Transverse colon (tissue), 4 donors: ENCODE measurements around the gene ATP5F1D. TPM values are rescaled to one million over a fixed set of nuclear protein-coding genes. Genes with fewer than 3 reads are reported as not detected.

Experiments used
- DNase-seq: peaks from one replicate; pipeline ENCODE4 v3.0.0-alpha.2; 2019
- H3K27ac ChIP-seq, 4 donors: fragments of 200-600 bp; sonication (generic); 2 replicates each; pipeline ENCODE4 v1.5.1; 2016 to 2018; ENCODE audit warnings: inconsistent platforms in 4 of 4
- H3K27me3 ChIP-seq: fragments of 200-600 bp; sonication (generic); 2 replicates; pipeline ENCODE4 v1.5.1; 2017; ENCODE audit warnings: inconsistent platforms
- H3K36me3 ChIP-seq, 4 donors: fragments of 200-600 bp; sonication (generic); 2 replicates each; pipeline ENCODE4 v1.5.1; 2017 to 2019; ENCODE audit warnings: inconsistent platforms in 4 of 4
- H3K4me1 ChIP-seq, 4 donors: fragments of 200-600 bp; sonication (generic); 2 replicates each; pipeline ENCODE4 v1.5.1; 2017 to 2020; ENCODE audit warnings: inconsistent platforms in 4 of 4
- H3K4me3 ChIP-seq, 4 donors: fragments of 200-600 bp; sonication (generic); 1 replicate in 1 of 4; 2 replicates in 3 of 4; pipeline versions ENCODE4 v1.5.1 to v1.6.1; 2017 to 2019; ENCODE audit warnings: inconsistent platforms in 4 of 4
- H3K9me3 ChIP-seq, 2 donors: fragments of 200-600 bp; sonication (generic); 2 replicates each; pipeline ENCODE4 v1.5.1; 2017 to 2019; ENCODE audit warnings: inconsistent platforms in 2 of 2
- CTCF ChIP-seq, 5 experiments: fragments of 200-600 bp in 3 of 5; fragments of 450-650 bp in 2 of 5; sonication (generic) in 3 of 5; IDR thresholded peaks; 1 replicate in 2 of 5; 2 replicates in 3 of 5; pipeline ENCODE4 v1.5.1; 2016 to 2017; ENCODE audit warnings: antibody characterized with exemption in 5 of 5, inconsistent platforms in 3 of 5, mild to moderate bottlenecking in 2 of 5, moderate library complexity in 1 of 5
- EP300 ChIP-seq: sonication (generic); formaldehyde crosslinking; IDR thresholded peaks from one replicate; pipeline ENCODE4 v1.6.1; 2017; ENCODE audit warnings: antibody characterized with exemption, low read depth
- POLR2A ChIP-seq: fragments of 450-650 bp; IDR thresholded peaks from one replicate; pipeline ENCODE4 v1.6.1; 2016; ENCODE audit warnings: antibody characterized with exemption, mild to moderate bottlenecking, moderate library complexity
- POLR2AphosphoS5 ChIP-seq, 3 donors: sonication (generic); formaldehyde crosslinking; IDR thresholded peaks; one replicate each; pipeline ENCODE4 v1.6.1; 2016; ENCODE audit warnings: antibody characterized with exemption in 3 of 3
- WGBS, 2 donors: methylation state at CpG; one replicate each; pipeline ENCODE4 v1.1.5; 2018; ENCODE audit warnings: low coverage in 1 of 2; 5-methylcytosine and 5-hydroxymethylcytosine counted together
- in situ Hi-C, 4 donors: fragments of 200-750 bp; cut with MboI; loops; one replicate each; pipeline versions ENCODE4 v1.15.0 to v1.15.1; 2017; ENCODE audit warnings: low sequenced_read_pairs in 3 of 4, low pct_ligation_motif_present in 1 of 4, low pct_unique_long_range_greater_than_20kb in 1 of 4
- intact Hi-C: fragments of 100-400 bp; cut with DNase I; formaldehyde crosslinking; loops from one replicate; pipeline ENCODE4 v1.15.1; 2023; ENCODE audit warnings: low total_unique reads
- total RNA-seq, 4 donors: library from RNA; depleted of rRNA; stranded (reverse); fragments of >200 nt; gene quantifications; one replicate each; pipeline ENCODE4 v1.1.0, GENCODE V29; 2016

ATP5F1D gene
- total RNA-seq, 4 donors from 2014 or later = 157 to 650 (median 240) TPM

- WGBS, 2 donors = 40 to 82% methylated on average over 2 to 34 of the region's 35 CpGs
These were observed 52.4 kb downstream of the ATP5F1D start for GRCh38 chr19:1293782-1294604.

More at GRCh38 chr19:1293782-1294604, 52.4 kb downstream of the ATP5F1D start:
- peaks cover 11 to 29% (median 27%) of the 10 kb centered on the region in 4 donors for H3K4me1 ChIP-seq
- DNase-seq = no peak
- in situ Hi-C loops (loop anchor here in 2 of 4 donors (25.0 kb wide), 1 partner anchor 93 kb away; the partner anchor contains the start of gene NDUFS7 (in 2 of the 2)), intact Hi-C loops (loop anchor here (10.0 kb wide), 1 partner anchor 151 kb away; no protein-coding TSS in a partner anchor)
- H3K27me3 ChIP-seq = peaks cover 48% of the 10 kb centered on the region
- no peaks in the 10 kb centered on the region for H3K9me3 ChIP-seq
- no peak overlapping the region for H3K27ac ChIP-seq
- TF ChIP-seq CTCF (IDR thresholded peaks at IDR 0.05) (no peak), POLR2AphosphoS5 (IDR thresholded peaks at IDR 0.05) (no peak), POLR2A (no peak), EP300 (no peak)
- H3K4me3 ChIP-seq = no peak overlapping the region
- no peaks in the 10 kb centered on the region for H3K36me3 ChIP-seq

Other genes starting within 250 kb of the ATP5F1D start
- gene GRIN3B, start 241.3 kb upstream of the ATP5F1D start, total RNA-seq = 1 to 10 TPM in 1 of 4 donors, not detected in 3; 1.6 TPM
- 100 to 1,000 TPM; 226 to 676 (median 303) TPM for gene TMEM259, start 220.6 kb upstream of the ATP5F1D start, total RNA-seq
- gene RNU6-2, start 220.2 kb upstream of the ATP5F1D start, total RNA-seq = not detected
- 10 to 100 TPM; 39.2 to 57.6 (median 48.2) TPM for gene CNN2, start 215.1 kb upstream of the ATP5F1D start, total RNA-seq
- gene ABCA7, start 201.6 kb upstream of the ATP5F1D start, total RNA-seq = 100 to 1,000 TPM in 1 of 4 donors, 10 to 100 TPM in 3; 47.1 to 128 (median 82.0) TPM
- 100 to 1,000 TPM in 1 of 4 donors, 10 to 100 TPM in 2, 1 to 10 TPM in 1; 10.0 to 174 (median 76.9) TPM for gene ARHGAP45, start 174.6 kb upstream of the ATP5F1D start, total RNA-seq
- gene POLR2E, start 146.4 kb upstream of the ATP5F1D start, total RNA-seq = 100 to 1,000 TPM in 2 of 4 donors, 10 to 100 TPM in 2; 74.8 to 167 (median 103) TPM
- 100 to 1,000 TPM; 115 to 426 (median 261) TPM for gene GPX4, start 137.8 kb upstream of the ATP5F1D start, total RNA-seq
- gene SBNO2, start 67.5 kb upstream of the ATP5F1D start, total RNA-seq = 100 to 1,000 TPM in 1 of 4 donors, 10 to 100 TPM in 3; 34.5 to 142 (median 48.3) TPM
- 100 to 1,000 TPM in 3 of 4 donors, 10 to 100 TPM in 1; 93.7 to 152 (median 103) TPM for gene STK11, start 36.0 kb upstream of the ATP5F1D start, total RNA-seq
- gene CBARP, start 3.7 kb upstream of the ATP5F1D start, total RNA-seq = 1 to 10 TPM in 1 of 4 donors, under 1 TPM in 2, not detected in 1; 0.32 to 5.2 (median 0.68) TPM
- gene MIDN, start 6.8 kb downstream of the ATP5F1D start, total RNA-seq = 100 to 1,000 TPM in 3 of 4 donors, 10 to 100 TPM in 1; 89.4 to 379 (median 116) TPM
- 100 to 1,000 TPM; 431 to 488 (median 460) TPM for gene CIRBP, start 27.6 kb downstream of the ATP5F1D start, total RNA-seq
- 100 to 1,000 TPM in 2 of 4 donors, 10 to 100 TPM in 2; 72.5 to 116 (median 99.0) TPM for gene FAM174C, start 33.8 kb downstream of the ATP5F1D start, total RNA-seq
- 100 to 1,000 TPM in 1 of 4 donors, 10 to 100 TPM in 3; 30.5 to 112 (median 40.6) TPM for gene EFNA2, start 44.1 kb downstream of the ATP5F1D start, total RNA-seq
- 100 to 1,000 TPM in 3 of 4 donors, 10 to 100 TPM in 1; 32.2 to 196 (median 156) TPM for gene NDUFS7, start 142.2 kb downstream of the ATP5F1D start, total RNA-seq
- 1 to 10 TPM; 1.4 to 4.4 (median 2.9) TPM for gene GAMT, start 159.8 kb downstream of the ATP5F1D start, total RNA-seq
- 10 to 100 TPM; 36.3 to 77.2 (median 41.6) TPM for gene DAZAP1, start 165.8 kb downstream of the ATP5F1D start, total RNA-seq
- gene RPS15, start 196.6 kb downstream of the ATP5F1D start, total RNA-seq = 1,000 to 10,000 TPM; 1,367 to 2,740 (median 2,511) TPM
- 1 to 10 TPM in 1 of 4 donors, under 1 TPM in 3; under 0.01 to 6.0 (median 0.36) TPM for gene APC2, start 208.4 kb downstream of the ATP5F1D start, total RNA-seq
- 10 to 100 TPM; 36.2 to 89.2 (median 46.0) TPM for gene C19orf25, start 237.5 kb downstream of the ATP5F1D start, total RNA-seq
- gene PCSK4, start 248.6 kb downstream of the ATP5F1D start, total RNA-seq = 10 to 100 TPM in 1 of 4 donors, 1 to 10 TPM in 3; 2.6 to 11.9 (median 7.5) TPM
- 1 to 10 TPM in 2 of 4 donors, not detected in 2; 2.2 to 3.3 TPM for gene REEP6, start 249.4 kb downstream of the ATP5F1D start, total RNA-seq